AG04450 (cell line): ENCODE data around the gene SYTL3. TPM values are rescaled to one million over a fixed set of nuclear protein-coding genes. Genes with fewer than 3 reads are reported as not detected.

ENCODE experiments used
- CTCF ChIA-PET: fragments of 300-600, 350-600 bp; formaldehyde crosslinking; extraction: SDS; loops from one replicate; lab custom pipeline; 2022; ENCODE audit warnings: antibody characterized with exemption, inconsistent platforms; lab: Charles Lee
- POLR2A ChIA-PET: fragments of 350-600 bp; formaldehyde crosslinking; extraction: SDS; loops from one replicate; lab custom pipeline; 2021; ENCODE audit warnings: antibody characterized with exemption, inconsistent platforms; lab: Yijun Ruan, JAX
- DNase-seq: peaks from one replicate; pipeline ENCODE4 v3.0.0-alpha.2; 2011; ENCODE audit warnings: low read depth, low spot score
- H3K27ac ChIP-seq: one replicate; pipeline ENCODE4 v1.5.1; 2012; ENCODE audit warnings: low read depth, low read length, control low read depth
- H3K27me3 ChIP-seq: one replicate; pipeline ENCODE4 v1.6.0; 2012; ENCODE audit warnings: low read length; ENCODE audit not compliant: control insufficient read depth, insufficient read depth
- H3K4me3 ChIP-seq: 2 replicates; pipeline ENCODE4 v1.5.1; 2011; ENCODE audit warnings: mild to moderate bottlenecking, low read depth, low read length, control low read depth
- H3K9me3 ChIP-seq: 2 replicates; pipeline ENCODE4 v1.5.1; 2012; ENCODE audit warnings: low read length; ENCODE audit not compliant: control insufficient read depth, insufficient read depth
- CTCF ChIP-seq: IDR thresholded peaks from 2 replicates; pipeline ENCODE4 v1.5.1; 2011; ENCODE audit warnings: low read depth, low read length, control low read depth, inconsistent platforms
- polyA plus RNA-seq: library from polyadenylated mRNA; depleted of rRNA; stranded (reverse); fragments of >200 nt; gene quantifications from 2 replicates; pipeline ENCODE4 v1.2.3, GENCODE V29; 2011

SYTL3 gene
- polyA plus RNA-seq, 1 experiment, result 1.6 TPM

DNA sequence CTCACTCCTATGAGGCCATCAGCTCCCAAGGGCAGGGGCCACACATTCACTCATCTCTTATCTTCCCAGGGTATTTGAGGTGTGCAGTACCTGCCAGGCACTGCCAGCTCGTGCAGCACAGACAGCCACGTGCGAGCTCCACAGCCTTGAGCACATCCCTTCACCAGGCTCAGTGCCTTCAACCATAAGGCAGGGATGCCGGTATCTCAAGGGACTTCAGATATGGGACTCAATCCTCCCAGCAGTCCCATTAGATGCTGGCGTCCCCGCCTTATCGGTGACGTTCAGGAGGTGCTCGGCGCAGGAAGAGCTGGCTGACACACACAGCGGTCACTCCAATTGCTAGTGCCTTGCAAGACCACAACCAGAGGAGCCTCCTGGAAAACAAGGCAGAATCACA is 122.3 kb downstream of the SYTL3 start:
- DNase-seq, result no peak
- H3K4me3 ChIP-seq, result no peak overlapping the region
- ChIA-PET POLR2A (no interaction called here), CTCF (interaction anchor here (0.6 kb wide), 2 partner anchors 221 to 249 kb away, joined by 3 to 4 read pairs; no protein-coding TSS in a partner anchor)
- no peaks in the 10 kb centered on the region for H3K9me3 ChIP-seq
- H3K27ac ChIP-seq, result no peak overlapping the region
- no peak for TF ChIP-seq CTCF
- no peaks in the 10 kb centered on the region for H3K27me3 ChIP-seq

- ChIA-PET POLR2A (no interaction called here), CTCF (interaction anchor here (0.6 kb wide), 1 partner anchor 23 kb away, joined by 3 read pairs; no protein-coding TSS in a partner anchor)
- TF ChIP-seq CTCF, result no peak
- no peak for DNase-seq
- no peak overlapping the region for H3K4me3 ChIP-seq
- H3K9me3 ChIP-seq, result no peaks in the 10 kb centered on the region
- no peak overlapping the region for H3K27ac ChIP-seq
- H3K27me3 ChIP-seq, result no peaks in the 10 kb centered on the region
Measured at GRCh38 chr6:158772851-158773371, 123.1 kb downstream of the SYTL3 start.

GRCh38 chr6:158773581-158774449 is 124.0 kb downstream of the SYTL3 start:
- POLR2A ChIA-PET, result no interaction called here
- Histone ChIP-seq H3K4me3 (no peak overlapping the region), H3K27me3 (no peaks in the 10 kb centered on the region), H3K9me3 (no peaks in the 10 kb centered on the region), H3K27ac (no peak overlapping the region)
- no peak for DNase-seq
- CTCF ChIA-PET, result no interaction called here
- no peak for TF ChIP-seq CTCF

DNA sequence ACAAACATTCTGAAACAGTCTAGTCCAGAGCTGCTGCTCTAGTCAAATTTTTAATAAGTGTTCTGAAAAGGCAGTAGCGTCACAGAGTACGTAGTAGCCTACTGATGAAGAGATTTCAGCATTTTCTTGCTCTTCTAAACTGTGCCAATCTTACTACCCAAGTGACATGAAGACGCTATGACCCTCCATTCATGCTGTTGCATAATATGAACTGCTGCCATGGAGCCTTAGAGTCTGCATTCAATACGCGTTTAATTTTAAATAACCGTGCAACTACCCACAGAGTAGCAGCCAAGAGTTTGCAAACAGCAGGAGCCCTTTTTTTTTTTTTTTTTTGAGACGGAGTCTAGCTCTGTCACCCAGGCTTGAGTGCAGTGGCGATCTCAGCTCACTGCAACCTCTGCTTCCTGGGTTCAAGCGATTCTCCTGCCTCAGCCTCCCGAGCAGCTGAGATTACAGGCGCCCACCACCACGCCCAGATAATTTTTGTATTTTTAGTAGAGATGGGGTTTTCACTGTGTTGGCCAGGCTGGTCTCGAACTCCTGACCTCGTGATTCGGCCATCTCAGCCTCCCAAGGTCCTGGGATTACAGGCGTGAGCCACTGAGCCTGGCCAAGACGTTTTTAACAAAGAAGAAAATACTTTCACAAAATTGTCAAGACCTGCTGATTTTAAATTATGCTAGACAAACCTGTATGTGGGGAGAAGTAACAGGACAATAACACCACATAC is 125.0 kb downstream of the SYTL3 start:
- no peak for TF ChIP-seq CTCF
- H3K27ac ChIP-seq, result no peak overlapping the region
- H3K27me3 ChIP-seq, result no peaks in the 10 kb centered on the region
- DNase-seq, result no peak
- CTCF ChIA-PET, result interaction anchor here (0.6 kb wide), 1 partner anchor 22 kb away, joined by 3 read pairs; no protein-coding TSS in a partner anchor
- no peak overlapping the region for H3K4me3 ChIP-seq
- POLR2A ChIA-PET, result no interaction called here
- no peaks in the 10 kb centered on the region for H3K9me3 ChIP-seq
